SHP77 (cell line): ENCODE data around the gene CPAMD8.

Experiments
- DNase-seq, 2 experiments: peaks; one replicate each; lab custom pipeline; 2025; lab: John Stamatoyannopoulos, UW

The CPAMD8 gene

DNA sequence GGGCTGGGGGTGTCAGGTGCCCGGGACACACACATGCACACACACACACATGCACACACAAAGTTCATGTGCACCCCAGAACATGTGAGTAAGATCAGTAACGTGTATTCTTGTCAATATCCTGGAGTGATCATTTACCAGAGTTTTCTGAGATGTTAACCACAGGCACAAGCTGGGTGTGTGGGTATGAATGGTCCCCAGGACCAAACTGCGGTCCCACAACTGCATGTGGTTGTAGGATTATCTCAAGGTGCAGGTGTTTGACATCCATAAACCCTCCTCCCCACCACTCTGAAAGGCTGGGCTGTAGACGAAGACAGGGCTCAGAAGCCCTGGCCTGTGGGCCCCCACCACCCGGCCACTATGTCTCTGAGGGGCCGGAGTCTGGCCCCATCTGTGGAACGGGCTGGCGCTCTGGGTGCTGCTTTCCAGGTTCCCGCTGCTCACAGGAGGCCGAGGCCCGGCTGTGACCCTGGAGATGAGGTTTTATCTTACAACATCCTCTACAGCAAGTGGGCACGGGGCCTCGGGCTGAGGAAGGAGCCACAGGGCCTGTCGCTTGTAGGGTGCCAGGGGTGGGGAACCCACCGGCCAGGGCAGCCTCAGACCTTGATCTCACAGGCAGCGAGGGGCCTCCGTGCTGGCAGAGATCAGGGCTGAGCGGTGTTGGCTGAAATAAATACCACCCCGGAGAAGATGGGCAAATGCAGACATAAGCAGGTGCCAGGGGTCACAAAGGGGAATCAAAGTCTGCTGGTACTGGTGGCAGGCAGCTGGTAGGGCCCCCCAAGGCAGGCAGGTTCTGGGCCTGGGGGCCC, 133.5 kb downstream of the CPAMD8 start:
- peak; percentile 28 to 57 for DNase-seq

GRCh38 chr19:16892436-16892835, 134.2 kb downstream of the CPAMD8 start:
- DNase-seq: no peak

- DNase-seq: no peak
These were observed 134.8 kb downstream of the CPAMD8 start for GRCh38 chr19:16891696-16892382.

DNA sequence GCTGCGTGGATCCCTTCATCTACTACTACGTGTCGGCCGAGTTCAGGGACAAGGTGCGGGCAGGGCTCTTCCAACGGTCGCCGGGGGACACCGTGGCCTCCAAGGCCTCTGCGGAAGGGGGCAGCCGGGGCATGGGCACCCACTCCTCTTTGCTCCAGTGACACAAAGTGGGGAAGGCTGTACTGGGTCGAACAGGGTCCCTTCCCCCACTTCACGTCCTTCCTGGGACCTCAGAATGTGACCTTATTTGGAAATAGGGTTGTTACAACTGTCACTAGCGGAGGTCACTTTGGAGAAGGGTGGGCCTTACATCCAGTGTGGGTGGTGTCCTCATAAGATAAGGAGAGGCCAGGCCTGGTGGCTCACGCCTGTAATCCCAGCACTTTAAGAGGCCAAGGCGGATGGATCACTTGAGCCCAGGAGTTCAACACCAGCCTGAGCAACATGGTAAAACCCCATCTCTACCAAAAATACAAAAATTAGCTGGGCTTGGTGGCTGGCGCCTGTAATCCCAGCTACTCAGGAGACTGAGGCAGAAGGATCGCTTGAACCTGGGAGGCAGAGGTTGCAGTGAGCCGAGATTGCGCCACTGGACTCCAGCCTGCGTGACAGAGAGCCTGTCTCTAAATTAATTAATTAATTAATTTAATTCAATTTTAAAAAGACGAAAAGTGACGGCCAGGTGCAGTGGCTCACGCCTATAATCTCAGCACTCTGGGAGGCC, 136.0 kb downstream of the CPAMD8 start:
- DNase-seq: peak in 1 of 2 experiments; percentile 14

- DNase-seq: peak; percentile 67 to 82
These were observed 136.6 kb downstream of the CPAMD8 start for GRCh38 chr19:16889883-16890460.

- peak; percentile 64 to 84 for DNase-seq
These were observed 137.2 kb downstream of the CPAMD8 start for GRCh38 chr19:16889366-16889882.

GRCh38 chr19:16888629-16889365, 137.8 kb downstream of the CPAMD8 start, which contains the start of gene F2RL3:
TSS of gene F2RL3 (plus strand) at chr19:16888999. CDS start at chr19:16889190, 191 bp downstream.
- DNase-seq: peak; percentile 88 to 96

- peak in 1 of 2 experiments; percentile 38 for DNase-seq
These were observed 139.0 kb downstream of the CPAMD8 start for GRCh38 chr19:16887353-16888265.

DNA sequence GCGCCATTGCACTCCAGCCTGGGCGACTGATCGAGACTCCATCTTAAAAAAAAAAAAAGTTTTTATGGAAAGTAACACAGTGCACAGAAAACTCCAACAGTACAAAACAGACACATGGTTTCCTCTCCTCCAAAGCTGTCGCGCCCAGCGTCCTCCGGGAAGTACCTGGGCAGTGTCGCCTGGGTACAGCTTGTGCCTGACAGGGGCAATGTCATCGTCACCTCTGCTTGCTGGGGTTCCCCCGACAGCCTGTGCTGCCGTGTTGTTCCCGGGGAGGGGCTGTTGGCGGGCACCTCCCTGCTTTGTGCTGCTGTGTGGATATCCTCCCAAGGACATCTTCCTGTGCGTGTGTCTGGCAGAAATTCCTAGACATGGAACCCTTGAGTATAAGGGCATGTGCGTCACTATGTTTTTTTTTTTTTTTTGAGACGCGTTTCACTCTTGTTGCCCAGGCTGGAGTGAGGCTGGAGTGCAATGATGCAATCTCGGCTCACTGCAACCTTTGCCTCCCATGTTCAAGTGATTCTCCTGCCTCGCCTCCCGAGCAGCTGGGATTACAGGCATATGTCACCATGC, 140.2 kb downstream of the CPAMD8 start:
- DNase-seq: peak; percentile 43 to 57

DNA sequence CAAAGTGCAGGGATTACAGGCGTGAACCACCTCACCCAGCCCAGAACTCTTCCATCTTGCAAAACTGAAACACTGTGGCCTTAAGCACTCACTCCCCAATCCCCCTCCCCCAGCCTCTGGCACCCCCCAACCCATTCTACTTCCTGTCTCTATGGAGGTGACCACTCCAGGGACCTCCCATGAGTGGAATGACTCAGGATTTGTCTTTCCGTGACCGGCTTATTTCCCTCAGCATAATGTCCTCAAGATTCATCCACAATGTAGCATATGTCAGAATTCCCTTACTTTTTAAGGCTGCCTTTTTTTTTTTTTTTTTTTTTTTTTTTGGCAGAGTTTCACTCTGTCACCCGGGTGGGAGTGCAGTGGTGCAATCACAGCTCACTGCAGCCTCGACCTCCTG, 141.4 kb downstream of the CPAMD8 start:
- no peak for DNase-seq

DNA sequence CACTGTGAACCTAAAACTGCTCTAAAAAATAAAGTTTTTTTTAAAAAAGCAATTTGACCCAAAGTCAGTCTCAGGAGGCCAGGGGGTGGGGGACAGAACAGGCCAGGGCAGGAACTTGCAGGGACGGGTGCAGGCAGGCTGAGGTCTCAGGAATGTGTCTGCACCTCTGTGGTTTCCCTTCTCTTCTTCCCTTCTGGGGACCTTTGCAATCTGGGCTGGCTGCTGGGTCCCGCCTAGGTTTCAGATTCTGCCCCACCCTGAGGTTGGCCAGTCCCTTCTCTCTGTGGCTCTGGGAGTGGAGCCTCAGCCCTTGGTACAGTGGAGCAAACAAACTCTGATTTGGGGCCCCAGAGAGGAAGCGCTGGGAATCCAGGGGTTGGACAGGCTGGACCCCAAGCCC, 143.1 kb downstream of the CPAMD8 start:
- DNase-seq: no peak

DNA sequence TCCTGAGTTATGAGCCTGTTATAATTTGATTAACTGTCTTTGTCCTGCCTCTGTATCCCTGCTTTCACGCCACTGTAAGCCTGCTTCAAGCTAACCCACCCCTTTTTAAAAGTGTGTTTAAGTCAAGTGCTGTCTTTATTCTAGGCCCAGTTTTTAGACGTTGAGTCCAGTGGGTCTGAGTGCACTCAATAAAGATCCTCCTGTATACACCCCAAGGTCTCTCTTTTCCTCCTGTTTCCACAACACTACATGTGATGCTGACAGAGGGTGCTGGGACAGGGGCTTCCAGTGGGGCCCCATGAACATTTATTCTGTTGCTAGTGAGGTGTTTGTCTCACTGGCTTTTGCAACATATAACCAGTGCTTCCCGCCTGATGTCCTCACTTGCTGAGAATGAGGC, 144.5 kb downstream of the CPAMD8 start:
- DNase-seq: no peak

GRCh38 chr19:16880884-16881554, 145.6 kb downstream of the CPAMD8 start:
- DNase-seq: no peak

- DNase-seq: no peak
These were observed 148.2 kb downstream of the CPAMD8 start for GRCh38 chr19:16878181-16878965.

DNA sequence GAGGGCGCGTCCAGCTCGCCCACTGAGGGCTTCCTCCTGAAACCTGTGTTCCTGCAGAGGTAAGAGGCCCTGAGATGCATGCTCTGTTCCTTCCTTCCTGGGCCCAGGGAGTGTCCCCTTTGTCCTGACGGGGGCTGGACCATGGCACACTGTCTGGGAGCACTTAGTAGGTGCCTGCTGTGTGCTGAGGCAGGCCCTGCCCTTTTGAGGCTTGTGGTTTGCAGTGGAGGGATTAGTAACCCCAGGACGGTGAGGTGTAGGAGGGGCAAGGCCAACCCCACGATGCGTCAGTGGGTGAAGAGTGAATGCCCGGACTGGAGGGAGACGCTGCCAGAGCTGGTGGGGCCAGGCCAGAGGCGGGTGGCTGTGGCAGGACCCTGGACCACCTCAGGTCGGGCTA, 149.0 kb downstream of the CPAMD8 start:
- DNase-seq: no peak

DNA sequence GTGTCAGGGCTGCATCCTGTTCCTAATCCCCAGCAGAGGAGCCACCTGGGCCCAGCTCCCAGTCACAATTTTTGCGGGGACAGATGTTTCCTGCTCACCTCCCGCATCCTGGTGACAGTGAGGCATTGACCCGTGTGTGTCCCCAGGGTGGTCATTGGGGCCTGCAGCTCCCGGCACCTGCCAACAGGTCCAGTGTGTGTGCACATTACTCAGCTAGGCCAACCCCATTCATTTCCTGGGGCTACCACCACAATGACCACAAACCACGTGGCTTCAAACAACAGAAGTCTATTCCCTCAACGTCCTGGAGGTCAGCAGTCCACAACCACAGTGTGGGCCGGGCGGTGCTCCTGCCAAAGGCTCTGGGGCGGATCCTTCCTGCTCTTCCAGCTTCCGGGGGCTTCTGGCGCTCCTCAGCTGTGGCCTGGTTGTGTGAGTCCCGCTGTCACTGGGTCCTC, 149.7 kb downstream of the CPAMD8 start:
- no peak for DNase-seq

DNA sequence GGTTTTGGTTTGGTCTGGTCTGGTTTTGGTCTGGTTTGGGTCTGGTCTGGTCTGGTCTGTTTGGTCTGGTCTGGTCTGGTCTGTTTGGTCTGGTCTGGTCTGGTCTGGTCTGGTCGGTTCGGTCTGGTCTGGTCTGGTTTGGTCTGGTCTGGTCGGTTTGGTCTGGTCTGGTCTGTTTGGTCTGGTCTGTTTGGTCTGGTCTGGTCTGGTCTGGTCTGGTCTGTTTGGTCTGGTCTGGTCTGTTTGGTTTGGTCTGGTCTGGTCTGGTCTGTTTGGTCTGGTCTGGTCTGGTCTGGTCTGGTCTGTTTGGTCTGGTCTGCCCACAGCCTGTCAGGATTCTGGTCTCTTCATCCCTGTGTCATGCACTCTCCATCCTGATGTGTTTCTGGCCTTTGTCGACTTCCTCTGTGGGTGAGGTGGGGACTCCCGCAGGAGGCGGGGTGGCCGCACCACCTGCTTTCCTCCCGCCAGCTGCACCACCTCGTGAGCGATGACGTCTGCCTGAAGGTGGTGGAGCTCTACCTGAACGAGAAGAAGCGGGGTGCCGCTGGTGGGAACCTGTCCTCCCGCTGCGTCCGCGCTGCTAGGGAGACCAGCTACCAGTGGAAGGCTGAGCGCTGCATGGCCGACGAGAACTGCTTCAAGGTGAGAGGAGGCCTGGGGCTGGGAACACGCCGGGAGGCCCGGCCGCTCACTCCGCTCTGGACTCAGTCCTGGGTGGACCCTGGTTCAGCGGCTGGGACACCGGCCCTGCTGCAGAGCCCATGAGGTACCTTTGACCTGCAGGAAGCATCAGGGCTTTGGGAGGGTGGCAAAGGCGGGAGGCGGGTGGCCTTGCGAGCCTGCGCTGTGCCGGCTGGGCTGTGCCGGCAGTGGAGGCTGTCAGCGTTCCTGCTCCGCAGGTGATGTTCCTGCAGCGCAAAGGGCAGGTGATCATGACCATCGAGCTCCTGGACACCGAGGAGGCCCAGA, 150.7 kb downstream of the CPAMD8 start:
- DNase-seq: no peak
